Fibroblast of lung (primary cell): Measurements from ENCODE around the gene MTRF1. TPM values are rescaled to one million over a fixed set of nuclear protein-coding genes. Genes with fewer than 3 reads are reported as not detected.

Source experiments
- DNase-seq, 2 donors: peaks; one replicate each; pipeline versions ENCODE4 v3.0.0 to v3.0.0-alpha.2; 2010; ENCODE audit warnings: low read depth in 2 of 2
- H2AFZ ChIP-seq: 2 replicates; pipeline ENCODE4 v1.5.1; 2012; ENCODE audit warnings: low read length, control low read depth, inconsistent platforms
- H3K27ac ChIP-seq: 2 replicates; pipeline ENCODE4 v1.5.1; 2011; ENCODE audit warnings: low read length, control low read depth; ENCODE audit not compliant: insufficient read depth
- H3K27me3 ChIP-seq: 2 replicates; pipeline ENCODE4 v1.5.1; 2011; ENCODE audit warnings: mild to moderate bottlenecking, low read length; ENCODE audit not compliant: control insufficient read depth, insufficient read depth
- H3K36me3 ChIP-seq: 2 replicates; pipeline ENCODE4 v1.5.1; 2011; ENCODE audit warnings: low read length; ENCODE audit not compliant: control insufficient read depth, insufficient read depth
- H3K4me1 ChIP-seq: 2 replicates; pipeline ENCODE4 v1.5.1; 2011; ENCODE audit warnings: low read length; ENCODE audit not compliant: control insufficient read depth, insufficient read depth; ENCODE audit errors: extremely low read depth
- H3K4me2 ChIP-seq: 2 replicates; pipeline ENCODE4 v1.5.1; 2011; ENCODE audit warnings: low read length, control low read depth; ENCODE audit not compliant: insufficient read depth; ENCODE audit errors: extremely low read depth
- H3K4me3 ChIP-seq, 4 experiments: fragments of 200-600 bp in 1 of 4; sonication (generic) in 1 of 4; replicated peaks in 1 of 4; 2 replicates each; pipeline ENCODE4 v1.5.1; 2011 to 2016; ENCODE audit warnings: low read length in 4 of 4, low read depth in 3 of 4, mild to moderate bottlenecking in 3 of 4, control low read depth in 2 of 4, inconsistent platforms in 1 of 4, mixed read lengths in 1 of 4; ENCODE audit not compliant: insufficient read depth in 1 of 4; ENCODE audit errors: control extremely low read depth in 1 of 4
- H3K79me2 ChIP-seq: 2 replicates; pipeline ENCODE4 v1.5.1; 2012; ENCODE audit warnings: mild to moderate bottlenecking, low read length, inconsistent platforms; ENCODE audit not compliant: control insufficient read depth, insufficient read depth
- H3K9ac ChIP-seq: 2 replicates; pipeline ENCODE4 v1.5.1; 2011; ENCODE audit warnings: mild to moderate bottlenecking, low read length, control low read depth; ENCODE audit not compliant: insufficient read depth
- H3K9me3 ChIP-seq: 2 replicates; pipeline ENCODE4 v1.5.1; 2012; ENCODE audit warnings: low read depth, low read length; ENCODE audit not compliant: control insufficient read depth, insufficient read depth
- H4K20me1 ChIP-seq: 2 replicates; pipeline ENCODE4 v1.5.1; 2011; ENCODE audit warnings: low read length; ENCODE audit not compliant: control insufficient read depth, insufficient read depth; ENCODE audit errors: extremely low read depth
- CTCF ChIP-seq, 2 donors: IDR thresholded peaks in 1 of 2; conservative IDR thresholded peaks in 1 of 2; 1 replicate in 1 of 2; 2 replicates in 1 of 2; pipeline ENCODE4 v1.5.1; 2011 to 2012; ENCODE audit warnings: low read length in 2 of 2, control low read depth in 1 of 2, inconsistent platforms in 1 of 2, low read depth in 1 of 2, mild to moderate bottlenecking in 1 of 2
- EZH2 ChIP-seq: IDR thresholded peaks from 2 replicates; pipeline ENCODE4 v1.5.1; 2012; ENCODE audit warnings: low read length, control low read depth, mild to moderate bottlenecking; ENCODE audit errors: missing control alignments
- polyA plus RNA-seq, 2 donors: library from polyadenylated mRNA; depleted of rRNA in 1 of 2; stranded (reverse) in 1 of 2; unstranded in 1 of 2; fragments of >200 nt; gene quantifications; 2 replicates each; pipeline ENCODE4 v1.2.1, GENCODE V29; 2011 to 2012; ENCODE audit warnings: missing spikeins in 1 of 2
- total RNA-seq: library from RNA; depleted of rRNA; stranded (reverse); fragments of >200 nt; gene quantifications from 2 replicates; pipeline ENCODE4 v1.2.1, GENCODE V29; 2014

MTRF1 gene
- total and polyA plus RNA-seq, 2 donors (not counting 1 experiment from before 2014, with no cell fraction given), result 11.6 to 13.4 TPM

DNA sequence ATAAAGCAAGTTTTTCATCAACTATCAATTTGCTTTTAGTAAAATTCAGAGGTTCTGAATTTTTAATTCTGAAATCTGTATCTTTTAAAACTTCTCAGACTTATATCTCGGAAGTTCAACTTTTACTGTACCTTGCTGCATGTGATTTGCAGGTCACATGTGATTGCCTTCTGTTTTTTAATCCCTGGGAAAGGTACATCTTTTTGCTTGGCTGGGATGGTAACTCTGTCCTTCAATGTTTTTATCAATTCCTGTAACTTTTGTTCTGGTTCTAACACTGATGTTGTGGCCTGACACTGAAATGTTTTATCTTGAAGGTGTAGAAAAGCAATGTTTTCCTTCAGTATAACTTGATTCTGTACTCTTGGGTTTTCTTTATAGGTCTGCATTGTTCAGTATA is 31.5 kb upstream of the MTRF1 start:
- no peaks in the 10 kb centered on the region for H3K79me2 ChIP-seq
- no peak overlapping the region for H3K9ac ChIP-seq
- no peak overlapping the region for H2AFZ ChIP-seq
- no peaks in the 10 kb centered on the region for H3K9me3 ChIP-seq
- no peaks in the 10 kb centered on the region for H3K27me3 ChIP-seq
- no peak overlapping the region for H3K4me2 ChIP-seq
- DNase-seq, result no peak
- H3K4me3 ChIP-seq, result no peak overlapping the region
- no peaks in the 10 kb centered on the region for H4K20me1 ChIP-seq
- no peaks in the 10 kb centered on the region for H3K36me3 ChIP-seq
- H3K27ac ChIP-seq, result no peak overlapping the region
- no peaks in the 10 kb centered on the region for H3K4me1 ChIP-seq
- no peak for TF ChIP-seq CTCF (conservative IDR thresholded peaks at IDR 0.05 in 1 of 2, IDR thresholded peaks at IDR 0.05 in 1 of 2; ENCODE audit: low read depth in 1 of 2, low read length in 2 of 2)
- no peak for TF ChIP-seq EZH2

- no peak for TF ChIP-seq CTCF (conservative IDR thresholded peaks at IDR 0.05 in 1 of 2, IDR thresholded peaks at IDR 0.05 in 1 of 2; ENCODE audit: low read depth in 1 of 2, low read length in 2 of 2)
- no peak for TF ChIP-seq EZH2
- H3K36me3 ChIP-seq, result no peaks in the 10 kb centered on the region
- H2AFZ ChIP-seq, result no peak overlapping the region
- H3K9me3 ChIP-seq, result no peaks in the 10 kb centered on the region
- H3K79me2 ChIP-seq, result no peaks in the 10 kb centered on the region
- no peaks in the 10 kb centered on the region for H3K27me3 ChIP-seq
- no peak for DNase-seq
- no peak overlapping the region for H3K27ac ChIP-seq
- H3K4me1 ChIP-seq, result no peaks in the 10 kb centered on the region
- H3K9ac ChIP-seq, result no peak overlapping the region
- no peak overlapping the region for H3K4me3 ChIP-seq
- no peaks in the 10 kb centered on the region for H4K20me1 ChIP-seq
- H3K4me2 ChIP-seq, result no peak overlapping the region
Observed at GRCh38 chr13:41293272-41293671, 29.9 kb upstream of the MTRF1 start.

GRCh38 chr13:41291246-41291645 is 27.9 kb upstream of the MTRF1 start:
- H3K36me3 ChIP-seq, result no peaks in the 10 kb centered on the region
- no peaks in the 10 kb centered on the region for H4K20me1 ChIP-seq
- no peak overlapping the region for H2AFZ ChIP-seq
- H3K9me3 ChIP-seq, result no peaks in the 10 kb centered on the region
- H3K4me3 ChIP-seq, result no peak overlapping the region
- no peak overlapping the region for H3K27ac ChIP-seq
- no peak for DNase-seq
- no peak overlapping the region for H3K4me2 ChIP-seq
- H3K9ac ChIP-seq, result no peak overlapping the region
- H3K79me2 ChIP-seq, result no peaks in the 10 kb centered on the region
- TF ChIP-seq EZH2, result no peak
- no peak for TF ChIP-seq CTCF (conservative IDR thresholded peaks at IDR 0.05 in 1 of 2, IDR thresholded peaks at IDR 0.05 in 1 of 2; ENCODE audit: low read depth in 1 of 2, low read length in 2 of 2)
- H3K4me1 ChIP-seq, result no peaks in the 10 kb centered on the region
- H3K27me3 ChIP-seq, result no peaks in the 10 kb centered on the region
